HEK293 (cell line): ENCODE measurements around the gene NOS1.
A peak's percentile ranks its signal among the peaks of the same experiment; 100 is the strongest.

Source experiments
- CTCF ChIA-PET: fragments of 350-600 bp; formaldehyde crosslinking; extraction: SDS; loops from one replicate; lab custom pipeline; 2021; ENCODE audit warnings: antibody characterized with exemption; lab: Yijun Ruan, JAX
- POLR2A ChIA-PET: fragments of 300-600 bp; formaldehyde crosslinking; extraction: SDS; loops from one replicate; lab custom pipeline; 2020; ENCODE audit warnings: antibody characterized with exemption, inconsistent platforms; lab: Yijun Ruan, JAX
- H3K27ac ChIP-seq: fragments of 200-500 bp; sonication (Bioruptor generic); 2 replicates; pipeline ENCODE4 v1.5.1; 2014; ENCODE audit warnings: low read depth, low read length, control low read depth, inconsistent platforms; ENCODE audit errors: extremely low read depth
- H3K36me3 ChIP-seq, 2 experiments: fragments of 200-500 bp in 1 of 2; sonication (Bioruptor generic) in 1 of 2; 1 replicate in 1 of 2; 2 replicates in 1 of 2; pipeline ENCODE4 v1.5.1; 2014 to 2017; ENCODE audit warnings: inconsistent platforms in 2 of 2, low read length in 2 of 2; ENCODE audit not compliant: control insufficient read depth in 2 of 2, insufficient read depth in 1 of 2
- H3K4me1 ChIP-seq: fragments of 200-500 bp; sonication (Bioruptor generic); 2 replicates; pipeline ENCODE4 v1.5.1; 2014; ENCODE audit warnings: mild to moderate bottlenecking, low read length, inconsistent platforms; ENCODE audit not compliant: control insufficient read depth, insufficient read depth
- H3K4me3 ChIP-seq: 2 replicates; pipeline ENCODE4 v1.5.1; 2011; ENCODE audit warnings: low read depth, mild to moderate bottlenecking, control low read depth, low read length, moderate library complexity
- H3K9me3 ChIP-seq: fragments of 200-500 bp; sonication (Bioruptor generic); 2 replicates; pipeline ENCODE4 v1.5.1; 2014; ENCODE audit warnings: low read depth, low read length, inconsistent platforms; ENCODE audit not compliant: control insufficient read depth, insufficient read depth
- BCL11B ChIP-seq: fragments of 450-650 bp; formaldehyde crosslinking; IDR thresholded peaks from 2 replicates; pipeline ENCODE4 v1.5.1; 2016; ENCODE audit warnings: low read depth, missing biosample characterization, missing genetic modification characterization
- EGR2 ChIP-seq: fragments of 450-650 bp; formaldehyde crosslinking; IDR thresholded peaks from 2 replicates; pipeline ENCODE4 v1.5.1; 2016; ENCODE audit warnings: low read depth, missing biosample characterization, missing genetic modification characterization
- GLIS2 ChIP-seq: fragments of 450-650 bp; formaldehyde crosslinking; IDR thresholded peaks from 2 replicates; pipeline ENCODE4 v1.5.1; 2016; ENCODE audit warnings: missing biosample characterization, missing genetic modification characterization
- HOXA7 ChIP-seq: sonication (generic); formaldehyde crosslinking; IDR thresholded peaks from 2 replicates; pipeline ENCODE4 v1.8.1; 2022; ENCODE audit warnings: missing genetic modification reagents, borderline replicate concordance
- SCRT2 ChIP-seq: fragments of 450-650 bp; formaldehyde crosslinking; IDR thresholded peaks from 2 replicates; pipeline ENCODE4 v1.5.1; 2016; ENCODE audit warnings: missing biosample characterization, missing genetic modification characterization
- SP2 ChIP-seq: fragments of 450-650 bp; formaldehyde crosslinking; IDR thresholded peaks from 2 replicates; pipeline ENCODE4 v1.5.1; 2016; ENCODE audit warnings: missing biosample characterization, missing genetic modification characterization
- YY1 ChIP-seq: fragments of 450-650 bp; formaldehyde crosslinking; IDR thresholded peaks from 2 replicates; pipeline ENCODE4 v1.5.1; 2018; ENCODE audit warnings: missing biosample characterization, missing genetic modification characterization
- ZBTB8A ChIP-seq: fragments of 450-650 bp; formaldehyde crosslinking; IDR thresholded peaks from 2 replicates; pipeline ENCODE4 v1.5.1; 2016; ENCODE audit warnings: missing biosample characterization, missing genetic modification characterization
- ZNF112 ChIP-seq: fragments of 450-650 bp; formaldehyde crosslinking; IDR thresholded peaks from 2 replicates; pipeline ENCODE4 v1.5.0; 2017; ENCODE audit warnings: missing biosample characterization, missing genetic modification characterization
- ZNF114 ChIP-seq: fragments of 450-650 bp; formaldehyde crosslinking; IDR thresholded peaks from 2 replicates; pipeline ENCODE4 v1.5.0; 2017; ENCODE audit warnings: missing biosample characterization, missing genetic modification characterization
- ZNF155 ChIP-seq: fragments of 450-650 bp; formaldehyde crosslinking; IDR thresholded peaks from 2 replicates; pipeline ENCODE4 v1.5.1; 2016; ENCODE audit warnings: missing biosample characterization, missing genetic modification characterization
- ZNF23 ChIP-seq: fragments of 450-650 bp; formaldehyde crosslinking; IDR thresholded peaks from 2 replicates; pipeline ENCODE4 v1.5.1; 2016; ENCODE audit warnings: missing biosample characterization, missing genetic modification characterization, borderline replicate concordance
- ZNF366 ChIP-seq: fragments of 450-650 bp; formaldehyde crosslinking; conservative IDR thresholded peaks from 2 replicates; pipeline ENCODE4 v1.5.1; 2016; ENCODE audit warnings: missing biosample characterization, missing genetic modification characterization
- ZNF529 ChIP-seq: fragments of 450-650 bp; formaldehyde crosslinking; IDR thresholded peaks from 2 replicates; pipeline ENCODE4 v1.5.1; 2017; ENCODE audit warnings: missing genetic modification characterization, missing biosample characterization; ENCODE audit not compliant: insufficient replicate concordance
- ZNF707 ChIP-seq: fragments of 450-650 bp; formaldehyde crosslinking; IDR thresholded peaks from 2 replicates; pipeline ENCODE4 v1.5.1; 2016; ENCODE audit warnings: missing biosample characterization, missing genetic modification characterization
- ZNF785 ChIP-seq: fragments of 450-650 bp; formaldehyde crosslinking; IDR thresholded peaks from 2 replicates; pipeline ENCODE4 v1.5.1; 2016; ENCODE audit warnings: missing biosample characterization, missing genetic modification characterization
- ZSCAN18 ChIP-seq: fragments of 450-650 bp; formaldehyde crosslinking; IDR thresholded peaks from 2 replicates; pipeline ENCODE4 v1.5.1; 2016; ENCODE audit warnings: missing biosample characterization, missing genetic modification characterization
- TF ChIP-seq, protein P1 (sequence below): fragments of 450-650 bp; IDR thresholded peaks from 2 replicates; pipeline ENCODE4 v1.5.1; 2018; ENCODE audit warnings: missing biosample characterization, missing genetic modification characterization
- TF ChIP-seq, protein P2 (sequence below): fragments of 450-650 bp; formaldehyde crosslinking; IDR thresholded peaks from 2 replicates; pipeline ENCODE4 v1.5.0; 2017; ENCODE audit warnings: missing biosample characterization, missing genetic modification characterization, borderline replicate concordance
- TF ChIP-seq, protein P3 (sequence below): fragments of 450-650 bp; formaldehyde crosslinking; IDR thresholded peaks from 2 replicates; pipeline ENCODE4 v1.5.1; 2016; ENCODE audit warnings: missing biosample characterization, missing genetic modification characterization

Gene NOS1

DNA sequence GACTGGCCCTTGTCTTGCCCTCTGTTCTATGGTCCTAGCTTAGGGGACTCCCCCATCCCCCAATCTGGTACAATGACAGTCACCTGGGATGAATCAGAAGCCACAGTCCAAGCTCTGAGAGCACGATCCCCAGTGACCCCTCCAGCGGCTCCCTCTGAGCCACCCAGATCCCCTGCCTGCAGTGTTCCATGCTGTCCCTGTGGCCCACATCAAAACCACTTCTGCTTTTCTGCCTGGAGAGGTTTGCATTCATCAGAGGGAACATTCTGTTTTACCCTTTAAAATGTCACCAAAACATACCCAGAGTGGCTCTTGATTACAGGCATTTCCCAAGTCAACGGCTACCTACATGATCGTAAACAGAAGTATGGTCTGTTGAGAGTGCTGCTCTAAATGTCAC is 47.5 kb downstream of the NOS1 start:
- H3K4me1 ChIP-seq: no peaks in the 10 kb centered on the region
- no peak overlapping the region for H3K4me3 ChIP-seq
- no peaks in the 10 kb centered on the region for H3K9me3 ChIP-seq
- no peak for TF ChIP-seq SP2
- TF ChIP-seq, all 188 proteins: peak for 0
- ChIA-PET POLR2A (no interaction called here), CTCF (no interaction called here)
- H3K36me3 ChIP-seq: no peaks in the 10 kb centered on the region
- no peak overlapping the region for H3K27ac ChIP-seq

- POLR2A ChIA-PET: no interaction called here
- CTCF ChIA-PET: interaction anchor here (0.6 to 0.8 kb wide), 2 partner anchors 77 to 506 kb away, joined by 3 to 5 read pairs; no protein-coding TSS in a partner anchor
- no peaks in the 10 kb centered on the region for H3K36me3 ChIP-seq
- no peaks in the 10 kb centered on the region for H3K9me3 ChIP-seq
- H3K27ac ChIP-seq: no peak overlapping the region
- H3K4me3 ChIP-seq: no peak overlapping the region
- H3K4me1 ChIP-seq: no peaks in the 10 kb centered on the region
- TF ChIP-seq, protein P1, sequence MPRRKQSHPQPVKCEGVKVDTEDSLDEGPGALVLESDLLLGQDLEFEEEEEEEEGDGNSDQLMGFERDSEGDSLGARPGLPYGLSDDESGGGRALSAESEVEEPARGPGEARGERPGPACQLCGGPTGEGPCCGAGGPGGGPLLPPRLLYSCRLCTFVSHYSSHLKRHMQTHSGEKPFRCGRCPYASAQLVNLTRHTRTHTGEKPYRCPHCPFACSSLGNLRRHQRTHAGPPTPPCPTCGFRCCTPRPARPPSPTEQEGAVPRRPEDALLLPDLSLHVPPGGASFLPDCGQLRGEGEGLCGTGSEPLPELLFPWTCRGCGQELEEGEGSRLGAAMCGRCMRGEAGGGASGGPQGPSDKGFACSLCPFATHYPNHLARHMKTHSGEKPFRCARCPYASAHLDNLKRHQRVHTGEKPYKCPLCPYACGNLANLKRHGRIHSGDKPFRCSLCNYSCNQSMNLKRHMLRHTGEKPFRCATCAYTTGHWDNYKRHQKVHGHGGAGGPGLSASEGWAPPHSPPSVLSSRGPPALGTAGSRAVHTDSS (tag by site-specific recombination): peak; percentile 80
- TF ChIP-seq SCRT2 (tag by site-specific recombination): no peak
- no peak for TF ChIP-seq ZNF23
These were observed 48.7 kb downstream of the NOS1 start for GRCh38 chr12:117312770-117313169.

DNA sequence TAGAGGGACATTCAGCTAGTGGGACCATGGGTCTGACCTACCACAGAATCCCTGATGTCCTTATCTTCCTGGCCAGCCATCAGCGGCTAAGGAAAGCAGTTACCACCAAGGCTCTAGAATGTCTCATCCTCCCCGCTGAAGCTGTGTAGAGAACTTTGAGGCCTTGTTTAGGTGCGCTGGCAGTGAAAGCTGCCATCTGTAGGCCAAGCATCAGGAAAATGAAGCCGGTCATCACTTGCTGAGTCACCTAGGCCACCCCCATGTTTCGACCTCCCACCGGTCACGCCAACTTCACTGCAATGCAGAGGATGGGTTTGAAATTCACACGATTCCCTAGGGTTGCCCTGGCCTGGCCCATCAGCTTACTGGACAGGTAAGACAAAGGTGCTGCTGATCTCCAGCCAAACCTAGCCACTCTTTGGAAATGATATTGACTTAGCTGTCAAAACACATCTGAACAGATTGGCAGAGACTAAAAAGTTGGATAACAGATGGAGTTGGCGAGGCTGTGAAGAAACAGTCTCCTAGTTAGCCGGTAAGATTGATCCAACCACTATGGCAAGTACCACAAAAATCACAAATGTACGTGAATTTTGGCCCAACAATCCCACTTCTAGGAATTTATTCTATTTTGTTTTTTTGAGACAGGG is 52.0 kb downstream of the NOS1 start:
- TF ChIP-seq ZNF529 (tag by site-specific recombination): no peak
- TF ChIP-seq ZNF155 (tag by site-specific recombination): no peak
- 0 out of 2 replicates have a peak, but pooled peaks have one; percentile 26 for TF ChIP-seq EGR2 (tag by site-specific recombination)
- no peak overlapping the region for H3K4me3 ChIP-seq
- H3K4me1 ChIP-seq: no peaks in the 10 kb centered on the region
- no peaks in the 10 kb centered on the region for H3K36me3 ChIP-seq
- CTCF ChIA-PET: no interaction called here
- POLR2A ChIA-PET: no interaction called here
- H3K9me3 ChIP-seq: no peaks in the 10 kb centered on the region
- H3K27ac ChIP-seq: no peak overlapping the region

- Histone ChIP-seq H3K9me3 (no peaks in the 10 kb centered on the region), H3K36me3 (no peaks in the 10 kb centered on the region), H3K4me3 (no peak overlapping the region), H3K4me1 (no peaks in the 10 kb centered on the region), H3K27ac (no peak overlapping the region)
- TF ChIP-seq YY1 (tag by site-specific recombination) (no peak), ZNF114 (tag by site-specific recombination) (no peak), ZNF785 (tag by site-specific recombination) (no peak), HOXA7 (CRISPR knock-in tag) (no peak), BCL11B (tag by site-specific recombination) (no peak), ZNF366 (no peak), GLIS2 (tag by site-specific recombination) (no peak), ZBTB8A (tag by site-specific recombination) (no peak), ZSCAN18 (no peak), ZNF707 (tag by site-specific recombination) (no peak), ZNF112 (tag by site-specific recombination) (no peak), ZNF23 (no peak)
- TF ChIP-seq, protein P2, sequence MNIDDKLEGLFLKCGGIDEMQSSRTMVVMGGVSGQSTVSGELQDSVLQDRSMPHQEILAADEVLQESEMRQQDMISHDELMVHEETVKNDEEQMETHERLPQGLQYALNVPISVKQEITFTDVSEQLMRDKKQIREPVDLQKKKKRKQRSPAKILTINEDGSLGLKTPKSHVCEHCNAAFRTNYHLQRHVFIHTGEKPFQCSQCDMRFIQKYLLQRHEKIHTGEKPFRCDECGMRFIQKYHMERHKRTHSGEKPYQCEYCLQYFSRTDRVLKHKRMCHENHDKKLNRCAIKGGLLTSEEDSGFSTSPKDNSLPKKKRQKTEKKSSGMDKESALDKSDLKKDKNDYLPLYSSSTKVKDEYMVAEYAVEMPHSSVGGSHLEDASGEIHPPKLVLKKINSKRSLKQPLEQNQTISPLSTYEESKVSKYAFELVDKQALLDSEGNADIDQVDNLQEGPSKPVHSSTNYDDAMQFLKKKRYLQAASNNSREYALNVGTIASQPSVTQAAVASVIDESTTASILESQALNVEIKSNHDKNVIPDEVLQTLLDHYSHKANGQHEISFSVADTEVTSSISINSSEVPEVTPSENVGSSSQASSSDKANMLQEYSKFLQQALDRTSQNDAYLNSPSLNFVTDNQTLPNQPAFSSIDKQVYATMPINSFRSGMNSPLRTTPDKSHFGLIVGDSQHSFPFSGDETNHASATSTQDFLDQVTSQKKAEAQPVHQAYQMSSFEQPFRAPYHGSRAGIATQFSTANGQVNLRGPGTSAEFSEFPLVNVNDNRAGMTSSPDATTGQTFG (tag by site-specific recombination): no peak
- TF ChIP-seq, protein P3, sequence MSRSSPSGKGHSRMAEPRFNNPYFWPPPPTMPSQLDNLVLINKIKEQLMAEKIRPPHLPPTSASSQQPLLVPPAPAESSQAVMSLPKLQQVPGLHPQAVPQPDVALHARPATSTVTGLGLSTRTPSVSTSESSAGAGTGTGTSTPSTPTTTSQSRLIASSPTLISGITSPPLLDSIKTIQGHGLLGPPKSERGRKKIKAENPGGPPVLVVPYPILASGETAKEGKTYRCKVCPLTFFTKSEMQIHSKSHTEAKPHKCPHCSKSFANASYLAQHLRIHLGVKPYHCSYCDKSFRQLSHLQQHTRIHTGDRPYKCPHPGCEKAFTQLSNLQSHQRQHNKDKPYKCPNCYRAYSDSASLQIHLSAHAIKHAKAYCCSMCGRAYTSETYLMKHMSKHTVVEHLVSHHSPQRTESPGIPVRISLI (tag by site-specific recombination): no peak
- POLR2A ChIA-PET: no interaction called here
- CTCF ChIA-PET: interaction anchor here (0.6 kb wide), 1 partner anchor 1729 kb away, joined by 4 read pairs; no protein-coding TSS in a partner anchor
These were observed 61.3 kb downstream of the NOS1 start for GRCh38 chr12:117300174-117300573.
